Coronary artery (tissue), 2 donors: ENCODE data around the gene HIPK2.

Experiments used
- DNase-seq: peaks from one replicate; pipeline ENCODE4 v3.0.0-alpha.2; 2017; ENCODE audit warnings: low spot score
- H3K27ac ChIP-seq, 2 donors: fragments of 200-600 bp; sonication (generic); one replicate each; pipeline ENCODE4 v1.5.1; 2016 to 2019
- H3K4me3 ChIP-seq: fragments of 200-600 bp; sonication (generic); 2 replicates; pipeline ENCODE4 v1.5.1; 2016; ENCODE audit warnings: mild to moderate bottlenecking, moderate library complexity
- CTCF ChIP-seq: fragments of 200-600 bp; sonication (generic); IDR thresholded peaks from one replicate; pipeline ENCODE4 v1.5.1; 2019; ENCODE audit warnings: antibody characterized with exemption

Gene HIPK2

GRCh38 chr7:139647814-139648390 lies 129.9 kb downstream of the HIPK2 start:
- DNase-seq, result no peak
- no peak for TF ChIP-seq CTCF
- H3K4me3 ChIP-seq, result no peak overlapping the region
- H3K27ac ChIP-seq, result peak overlapping the region; percentile 13 to 48

DNA sequence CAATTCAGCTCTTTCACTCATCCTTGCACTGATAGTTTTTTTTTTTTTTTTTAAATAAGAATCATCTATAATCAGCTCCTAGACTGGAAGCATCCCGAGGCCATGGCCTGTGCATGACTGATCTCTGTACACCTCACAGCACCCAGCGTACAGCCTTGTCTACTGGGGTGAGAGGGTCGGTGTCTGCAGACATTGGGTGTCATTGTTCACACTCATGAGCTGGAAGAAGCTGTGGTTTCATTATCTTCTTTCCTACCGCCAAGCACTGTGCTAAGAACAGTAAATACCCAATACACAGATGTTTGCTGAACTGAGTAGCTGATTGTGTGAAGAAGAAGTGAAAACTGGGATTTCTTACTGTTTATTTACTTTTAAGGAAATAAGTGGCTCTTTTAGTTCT lies 130.7 kb downstream of the HIPK2 start:
- no peak for TF ChIP-seq CTCF
- no peak for DNase-seq
- Histone ChIP-seq H3K4me3 (no peak overlapping the region), H3K27ac (peak overlapping the region in 1 of 2 donors; percentile 13)

GRCh38 chr7:139646566-139646965 lies 131.2 kb downstream of the HIPK2 start:
- Histone ChIP-seq H3K27ac (peak overlapping the region; percentile 60 to 64), H3K4me3 (no peak overlapping the region)
- no peak for TF ChIP-seq CTCF
- no peak for DNase-seq

GRCh38 chr7:139645572-139646523 lies 131.9 kb downstream of the HIPK2 start:
- Histone ChIP-seq H3K27ac (peak overlapping the region; percentile 60 to 64), H3K4me3 (no peak overlapping the region)
- TF ChIP-seq CTCF, result peak; percentile 87
- peak; percentile 89 for DNase-seq

- Histone ChIP-seq H3K27ac (no peak overlapping the region), H3K4me3 (no peak overlapping the region)
- DNase-seq, result no peak
- TF ChIP-seq CTCF, result no peak
Measured at GRCh38 chr7:139643951-139644585, 133.7 kb downstream of the HIPK2 start.

GRCh38 chr7:139642283-139642682 lies 135.5 kb downstream of the HIPK2 start:
- no peak for TF ChIP-seq CTCF
- Histone ChIP-seq H3K27ac (no peak overlapping the region), H3K4me3 (no peak overlapping the region)
- DNase-seq, result no peak
